Mesendoderm (in vitro differentiated cells): Measurements from ENCODE around the gene SNRPD2.

Experiments
- DNase-seq: peaks from one replicate; pipeline ENCODE4 v3.0.0; 2013
- H2AK5ac ChIP-seq: 2 replicates; pipeline ENCODE4 v1.6.1; 2013; ENCODE audit warnings: low read length, inconsistent platforms
- H2BK120ac ChIP-seq: 2 replicates; pipeline ENCODE4 v1.6.1; 2013; ENCODE audit warnings: low read depth, mild to moderate bottlenecking, low read length, moderate library complexity, mixed read lengths
- H2BK15ac ChIP-seq: replicated peaks from 2 replicates; pipeline ENCODE4 v1.6.1; 2013; ENCODE audit warnings: low read depth, mild to moderate bottlenecking, moderate library complexity
- H2BK5ac ChIP-seq: 2 replicates; pipeline ENCODE4 v1.6.1; 2013; ENCODE audit warnings: low read length, inconsistent platforms
- H3K18ac ChIP-seq: 2 replicates; pipeline ENCODE4 v1.6.1; 2013; ENCODE audit warnings: mild to moderate bottlenecking, low read length, mixed read lengths
- H3K23ac ChIP-seq: one replicate; pipeline ENCODE4 v1.6.1; 2013; ENCODE audit warnings: low read length
- H3K27ac ChIP-seq: 2 replicates; pipeline ENCODE4 v1.5.1; 2013; ENCODE audit warnings: low read depth, mild to moderate bottlenecking, inconsistent platforms, low read length, moderate library complexity
- H3K27me3 ChIP-seq: 2 replicates; pipeline ENCODE4 v1.6.1; 2013; ENCODE audit warnings: low read length, control low read depth, mild to moderate bottlenecking, inconsistent platforms; ENCODE audit not compliant: insufficient read depth, poor library complexity
- H3K36me3 ChIP-seq: 2 replicates; pipeline ENCODE4 v1.6.1; 2013; ENCODE audit warnings: low read length, inconsistent platforms; ENCODE audit not compliant: control insufficient read depth, insufficient read depth
- H3K4ac ChIP-seq: one replicate; pipeline ENCODE4 v1.6.1; 2013; ENCODE audit warnings: low read depth, mild to moderate bottlenecking, low read length, moderate library complexity
- H3K4me1 ChIP-seq: 2 replicates; pipeline ENCODE4 v1.6.1; 2013; ENCODE audit warnings: low read depth, low read length, inconsistent platforms; ENCODE audit not compliant: control insufficient read depth
- H3K4me2 ChIP-seq: 2 replicates; pipeline ENCODE4 v1.6.1; 2013; ENCODE audit warnings: low read length
- H3K4me3 ChIP-seq: 2 replicates; pipeline ENCODE4 v1.5.1; 2013; ENCODE audit warnings: mild to moderate bottlenecking, low read length
- H3K56ac ChIP-seq: one replicate; pipeline ENCODE4 v1.6.1; 2013; ENCODE audit warnings: low read length
- H3K79me1 ChIP-seq: 2 replicates; pipeline ENCODE4 v1.6.1; 2013; ENCODE audit warnings: low read length, inconsistent platforms
- H3K79me2 ChIP-seq: 2 replicates; pipeline ENCODE4 v1.6.1; 2013; ENCODE audit warnings: mild to moderate bottlenecking, low read length; ENCODE audit not compliant: control insufficient read depth, insufficient read depth
- H3K9ac ChIP-seq: 2 replicates; pipeline ENCODE4 v1.6.1; 2013; ENCODE audit warnings: low read length, inconsistent platforms
- H4K5ac ChIP-seq: one replicate; pipeline ENCODE4 v1.6.1; 2013; ENCODE audit warnings: low read length
- H4K8ac ChIP-seq: one replicate; pipeline ENCODE4 v1.6.1; 2013; ENCODE audit warnings: low read depth, mild to moderate bottlenecking, control low read depth, low read length, moderate library complexity
- WGBS: extraction: QIAGEN DNeasy Blood & Tissue Kit; methylation state at CpG from one replicate; pipeline ENCODE4 v1.1.7; 2013; ENCODE audit warnings: low lambda C conversion rate, missing lambda C conversion rate; ENCODE audit not compliant: insufficient coverage; ENCODE audit errors: extremely low coverage; 5-methylcytosine and 5-hydroxymethylcytosine counted together

Gene SNRPD2

GRCh38 chr19:45668342-45668871, 23.3 kb downstream of the SNRPD2 start:
- no CpG with 5 or more reads among the region's 19 CpGs for WGBS
- Histone ChIP-seq H4K8ac (no peak overlapping the region), H2BK15ac (no peak overlapping the region), H3K4me1 (no peaks in the 10 kb centered on the region), H3K27ac (no peak overlapping the region), H3K79me2 (no peaks in the 10 kb centered on the region), H2AK5ac (no peak overlapping the region), H3K9ac (peak overlapping the region; percentile 33), H3K18ac (no peak overlapping the region), H3K36me3 (no peaks in the 10 kb centered on the region), H3K4ac (no peak overlapping the region), H3K4me3 (no peak overlapping the region), H2BK5ac (no peak overlapping the region), H3K79me1 (no peaks in the 10 kb centered on the region), H3K23ac (no peak overlapping the region), H2BK120ac (no peak overlapping the region), H3K27me3 (no peaks in the 10 kb centered on the region), H4K5ac (no peak overlapping the region), H3K56ac (peak overlapping the region; percentile 70), H3K4me2 (peak overlapping the region; percentile 68)
- no peak for DNase-seq

- Histone ChIP-seq H3K27ac (no peak within 1 kb of the TSS), H3K4me3 (no peak within 1 kb of the TSS), H3K56ac (peak within 1 kb of the TSS; percentile 70), H2BK5ac (no peak within 1 kb of the TSS), H3K9ac (peak within 1 kb of the TSS; percentile 33), H3K27me3 (no peaks in the 10 kb centered on the region), H3K79me1 (no peaks in the 10 kb centered on the region), H3K4me1 (no peaks in the 10 kb centered on the region), H3K4me2 (peak within 1 kb of the TSS; percentile 68), H3K79me2 (no peaks in the 10 kb centered on the region), H2BK15ac (no peak within 1 kb of the TSS), H3K36me3 (no peaks in the 10 kb centered on the region), H4K5ac (no peak within 1 kb of the TSS), H3K23ac (no peak within 1 kb of the TSS), H2BK120ac (no peak within 1 kb of the TSS), H2AK5ac (no peak within 1 kb of the TSS), H3K4ac (no peak within 1 kb of the TSS), H3K18ac (no peak within 1 kb of the TSS), H4K8ac (no peak within 1 kb of the TSS)
- DNase-seq, result peak; percentile 85
- no CpG with 5 or more reads among the region's 15 CpGs for WGBS
Measured at GRCh38 chr19:45667620-45668341, 24.0 kb downstream of the SNRPD2 start, which contains the start of gene GIPR. Gene GIPR, plus strand, starts transcription at chr19:45668221. Its CDS starts 1,300 bp downstream, at chr19:45669521.

GRCh38 chr19:45664575-45664974, 27.2 kb downstream of the SNRPD2 start:
- H3K23ac ChIP-seq, result no peak overlapping the region
- no peak overlapping the region for H2BK120ac ChIP-seq

GRCh38 chr19:45663800-45664199, 28.0 kb downstream of the SNRPD2 start:
- no peaks in the 10 kb centered on the region for H3K4me1 ChIP-seq
- H3K27me3 ChIP-seq, result no peaks in the 10 kb centered on the region
- no peak overlapping the region for H4K5ac ChIP-seq
- H2BK15ac ChIP-seq, result no peak overlapping the region
- no peak overlapping the region for H3K4ac ChIP-seq
- no peaks in the 10 kb centered on the region for H3K79me2 ChIP-seq
- H3K4me3 ChIP-seq, result no peak overlapping the region
- H3K23ac ChIP-seq, result no peak overlapping the region
- WGBS, result no CpG with 5 or more reads among the region's 1 CpG
- no peak overlapping the region for H3K4me2 ChIP-seq
- no peak overlapping the region for H3K18ac ChIP-seq
- H3K9ac ChIP-seq, result no peak overlapping the region
- peak; percentile 39 for DNase-seq
- H3K27ac ChIP-seq, result no peak overlapping the region
- H3K36me3 ChIP-seq, result no peaks in the 10 kb centered on the region
- no peaks in the 10 kb centered on the region for H3K79me1 ChIP-seq
- no peak overlapping the region for H2BK120ac ChIP-seq
- no peak overlapping the region for H4K8ac ChIP-seq
- H2BK5ac ChIP-seq, result no peak overlapping the region
- no peak overlapping the region for H2AK5ac ChIP-seq
- no peak overlapping the region for H3K56ac ChIP-seq

More at GRCh38 chr19:45664575-45664974, 27.2 kb downstream of the SNRPD2 start:
- H2BK5ac ChIP-seq, result no peak overlapping the region
- H2AK5ac ChIP-seq, result peak overlapping the region; percentile 3
- no peak overlapping the region for H3K4ac ChIP-seq
- no peak overlapping the region for H2BK15ac ChIP-seq
- no peaks in the 10 kb centered on the region for H3K36me3 ChIP-seq
- no peak overlapping the region for H3K27ac ChIP-seq
- no peaks in the 10 kb centered on the region for H3K27me3 ChIP-seq
- no peaks in the 10 kb centered on the region for H3K79me2 ChIP-seq
- H3K9ac ChIP-seq, result no peak overlapping the region
- H3K4me1 ChIP-seq, result no peaks in the 10 kb centered on the region
- no peaks in the 10 kb centered on the region for H3K79me1 ChIP-seq
- H4K8ac ChIP-seq, result no peak overlapping the region
- WGBS, result no CpG with 5 or more reads among the region's 7 CpGs
- peak overlapping the region; percentile 42 for H3K56ac ChIP-seq
- no peak overlapping the region for H3K4me3 ChIP-seq
- H3K4me2 ChIP-seq, result no peak overlapping the region
- H3K18ac ChIP-seq, result no peak overlapping the region
- no peak for DNase-seq
- H4K5ac ChIP-seq, result no peak overlapping the region

- H3K4me3 ChIP-seq, result no peak overlapping the region
- H3K9ac ChIP-seq, result no peak overlapping the region
- DNase-seq, result no peak
- no peak overlapping the region for H3K4ac ChIP-seq
- H3K23ac ChIP-seq, result no peak overlapping the region
- H3K4me1 ChIP-seq, result no peaks in the 10 kb centered on the region
- no peak overlapping the region for H2BK15ac ChIP-seq
- H3K27ac ChIP-seq, result no peak overlapping the region
- no peak overlapping the region for H2BK5ac ChIP-seq
- no peak overlapping the region for H3K56ac ChIP-seq
- H2AK5ac ChIP-seq, result no peak overlapping the region
- H4K8ac ChIP-seq, result no peak overlapping the region
- no peak overlapping the region for H3K18ac ChIP-seq
- H2BK120ac ChIP-seq, result no peak overlapping the region
- no peak overlapping the region for H3K4me2 ChIP-seq
- H3K36me3 ChIP-seq, result no peaks in the 10 kb centered on the region
- H3K79me1 ChIP-seq, result no peaks in the 10 kb centered on the region
- H3K27me3 ChIP-seq, result no peaks in the 10 kb centered on the region
- no CpG with 5 or more reads among the region's 8 CpGs for WGBS
- H3K79me2 ChIP-seq, result no peaks in the 10 kb centered on the region
- H4K5ac ChIP-seq, result no peak overlapping the region
Measured at GRCh38 chr19:45660636-45661035, 31.1 kb downstream of the SNRPD2 start.
